ENCODE measurements around the gene TMED9.

- no peak for TF ChIP-seq CTCF (conservative IDR thresholded peaks at IDR 0.05; ENCODE audit: low read depth, low read length)
- TF ChIP-seq CHD1 (IDR thresholded peaks at IDR 0.05; ENCODE audit: low read depth, low read length): no peak
- TF ChIP-seq POLR2A (IDR thresholded peaks at IDR 0.05; ENCODE audit: low read depth, low read length): no peak
- TF ChIP-seq SMC3 (IDR thresholded peaks at IDR 0.05; ENCODE audit: low read depth, low read length): no peak
- TF ChIP-seq FOS (IDR thresholded peaks at IDR 0.05; ENCODE audit: low read depth, low read length): no peak
- no peak for TF ChIP-seq MXI1 (IDR thresholded peaks at IDR 0.05; ENCODE audit: borderline replicate concordance, low read depth, low read length)
- no peak for TF ChIP-seq MAFK (IDR thresholded peaks at IDR 0.05; ENCODE audit: low read depth, low read length)
- no peak for TF ChIP-seq ELK1 (IDR thresholded peaks at IDR 0.05; ENCODE audit: borderline replicate concordance, low read depth, low read length)
Measured at GRCh38 chr5:177591690-177592009, 353 bp upstream of the TMED9 start.
